IPS-NIHi7 (cell line): ENCODE results near the gene TM7SF3.
A peak's percentile ranks its signal among the peaks of the same experiment; 100 is the strongest.
"Not testable (repeated sequence)": the region's sequence is repeated elsewhere in the genome, so short reads cannot be mapped to it uniquely, and the experiment has no call there.

Experiments
- DNase-seq: peaks from one replicate; pipeline ENCODE4 v3.0.0; 2012; ENCODE audit warnings: mixed read lengths; ENCODE audit errors: extremely low spot score

TM7SF3 gene

GRCh38 chr12:26979733-26980132, 34.5 kb downstream of the TM7SF3 start:
- DNase-seq: no peak

GRCh38 chr12:26978801-26979200, 35.4 kb downstream of the TM7SF3 start:
- no peak for DNase-seq

GRCh38 chr12:26976687-26977086, 37.5 kb downstream of the TM7SF3 start:
- DNase-seq: no peak

- DNase-seq: no peak
Measured at GRCh38 chr12:26971963-26972362, 42.2 kb downstream of the TM7SF3 start.

- DNase-seq: no peak
Measured at GRCh38 chr12:26970136-26970535, 44.0 kb downstream of the TM7SF3 start.

- no peak for DNase-seq
Measured at GRCh38 chr12:26966842-26967241, 47.3 kb downstream of the TM7SF3 start.

GRCh38 chr12:26963413-26963812, 50.8 kb downstream of the TM7SF3 start:
- DNase-seq: no peak

- no peak for DNase-seq
Measured at GRCh38 chr12:26961803-26962202, 52.4 kb downstream of the TM7SF3 start.

GRCh38 chr12:26961391-26961790, 52.8 kb downstream of the TM7SF3 start:
- not testable (repeated sequence) for DNase-seq

- DNase-seq: no peak
Measured at GRCh38 chr12:26954027-26954426, 60.2 kb downstream of the TM7SF3 start.

GRCh38 chr12:26953447-26953846, 60.7 kb downstream of the TM7SF3 start:
- DNase-seq: no peak

GRCh38 chr12:26948309-26948708, 65.9 kb downstream of the TM7SF3 start:
- DNase-seq: no peak

GRCh38 chr12:26941215-26941594, 73.0 kb downstream of the TM7SF3 start:
- no peak for DNase-seq

- no peak for DNase-seq
Measured at GRCh38 chr12:26940516-26941214, 73.5 kb downstream of the TM7SF3 start.

GRCh38 chr12:26939953-26940352, 74.2 kb downstream of the TM7SF3 start:
- DNase-seq: no peak

- DNase-seq: no peak
Measured at GRCh38 chr12:26939192-26939832, 74.9 kb downstream of the TM7SF3 start.

GRCh38 chr12:26938701-26939062, 75.5 kb downstream of the TM7SF3 start:
- peak; percentile 27 for DNase-seq

GRCh38 chr12:26937863-26938700, 76.1 kb downstream of the TM7SF3 start, which contains the start of the genes FGFR1OP2 and INTS13:
Gene FGFR1OP2 (plus strand): TSS chr12:26938470. CDS start chr12:26954159, 15,689 bp downstream.
Gene INTS13 (minus strand): TSS chr12:26937981. CDS start chr12:26936803, 1,178 bp downstream.
- peak; percentile 94 for DNase-seq

GRCh38 chr12:26937443-26937862, 76.7 kb downstream of the TM7SF3 start:
- no peak for DNase-seq

- DNase-seq: peak; percentile 8
Measured at GRCh38 chr12:26936559-26937442, 77.4 kb downstream of the TM7SF3 start.

- no peak for DNase-seq
Measured at GRCh38 chr12:26935636-26936378, 78.4 kb downstream of the TM7SF3 start.
